Activated CD8-positive, alpha-beta T cell treated with anti-CD3 and anti-CD28 coated beads for 36 hours (primary cell): ENCODE data around the gene ARHGEF26. TPM values are rescaled to one million over a fixed set of nuclear protein-coding genes. Genes with fewer than 3 reads are reported as not detected.

Source experiments
- ATAC-seq: fragments of 200-7000 bp; cut with Tn5 transposase; one replicate; pipeline ENCODE4 v1.10.0; 2021; ENCODE audit warnings: mild to moderate bottlenecking, moderate library complexity
- CTCF ChIA-PET: fragments of 350-600 bp; sonication (Branson Sonifier 250); formaldehyde crosslinking; loops from one replicate; lab custom pipeline; 2021; ENCODE audit warnings: antibody characterized with exemption; lab: Charles Lee
- POLR2A ChIA-PET: fragments of 350-600 bp; sonication (Branson Sonifier 250); formaldehyde crosslinking; loops from one replicate; lab custom pipeline; 2021; ENCODE audit warnings: antibody characterized with exemption; lab: Charles Lee
- DNase-seq: peaks from one replicate; pipeline ENCODE4 v3.0.0-alpha.2; 2020
- H3K27ac Mint-ChIP-seq: one replicate; pipeline ENCODE4 v1.8.0; 2021; ENCODE audit warnings: mild to moderate bottlenecking, mixed read lengths
- H3K27me3 Mint-ChIP-seq: one replicate; pipeline ENCODE4 v1.8.0; 2021; ENCODE audit warnings: mixed read lengths
- H3K36me3 Mint-ChIP-seq: one replicate; pipeline ENCODE4 v1.8.0; 2021; ENCODE audit warnings: low read depth, mixed read lengths
- H3K4me1 Mint-ChIP-seq: one replicate; pipeline ENCODE4 v1.8.0; 2021; ENCODE audit warnings: low read depth, mixed read lengths
- H3K4me3 Mint-ChIP-seq: one replicate; pipeline ENCODE4 v1.8.0; 2021; ENCODE audit warnings: mild to moderate bottlenecking, moderate library complexity, mixed read lengths
- H3K9me3 Mint-ChIP-seq: one replicate; pipeline ENCODE4 v1.8.0; 2021; ENCODE audit warnings: mixed read lengths
- intact Hi-C: fragments of 100-400 bp; cut with micrococcal nuclease; formaldehyde crosslinking; loops from one replicate; pipeline ENCODE4 v1.10.0; 2022
- total RNA-seq, 2 experiments: library from RNA; stranded (reverse); gene quantifications; one replicate each; pipeline ENCODE4 v1.2.3, GENCODE V29; 2021
- TF ChIP-seq, protein P1 (sequence below): fragments of 200-600 bp; IDR thresholded peaks from one replicate; pipeline ENCODE4 v1.8.0; 2022; ENCODE audit warnings: antibody characterized with exemption, mild to moderate bottlenecking

ARHGEF26 gene
- total RNA-seq, 2 experiments from 2014 or later = not detected

GRCh38 chr3:154184582-154184981, 63.4 kb downstream of the ARHGEF26 start:
- CTCF ChIA-PET = no interaction called here
- no peaks in the 10 kb centered on the region for H3K36me3 Mint-ChIP-seq
- no peak overlapping the region for H3K4me3 Mint-ChIP-seq
- H3K27me3 Mint-ChIP-seq = peaks cover 8% of the 10 kb centered on the region
- intact Hi-C loops = no loop called here
- TF ChIP-seq, protein P1, sequence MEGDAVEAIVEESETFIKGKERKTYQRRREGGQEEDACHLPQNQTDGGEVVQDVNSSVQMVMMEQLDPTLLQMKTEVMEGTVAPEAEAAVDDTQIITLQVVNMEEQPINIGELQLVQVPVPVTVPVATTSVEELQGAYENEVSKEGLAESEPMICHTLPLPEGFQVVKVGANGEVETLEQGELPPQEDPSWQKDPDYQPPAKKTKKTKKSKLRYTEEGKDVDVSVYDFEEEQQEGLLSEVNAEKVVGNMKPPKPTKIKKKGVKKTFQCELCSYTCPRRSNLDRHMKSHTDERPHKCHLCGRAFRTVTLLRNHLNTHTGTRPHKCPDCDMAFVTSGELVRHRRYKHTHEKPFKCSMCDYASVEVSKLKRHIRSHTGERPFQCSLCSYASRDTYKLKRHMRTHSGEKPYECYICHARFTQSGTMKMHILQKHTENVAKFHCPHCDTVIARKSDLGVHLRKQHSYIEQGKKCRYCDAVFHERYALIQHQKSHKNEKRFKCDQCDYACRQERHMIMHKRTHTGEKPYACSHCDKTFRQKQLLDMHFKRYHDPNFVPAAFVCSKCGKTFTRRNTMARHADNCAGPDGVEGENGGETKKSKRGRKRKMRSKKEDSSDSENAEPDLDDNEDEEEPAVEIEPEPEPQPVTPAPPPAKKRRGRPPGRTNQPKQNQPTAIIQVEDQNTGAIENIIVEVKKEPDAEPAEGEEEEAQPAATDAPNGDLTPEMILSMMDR = no peak
- no peaks in the 10 kb centered on the region for H3K9me3 Mint-ChIP-seq
- H3K27ac Mint-ChIP-seq = no peak overlapping the region
- POLR2A ChIA-PET = no interaction called here
- DNase-seq (no peak), ATAC-seq (no peak)
- no peaks in the 10 kb centered on the region for H3K4me1 Mint-ChIP-seq

DNA sequence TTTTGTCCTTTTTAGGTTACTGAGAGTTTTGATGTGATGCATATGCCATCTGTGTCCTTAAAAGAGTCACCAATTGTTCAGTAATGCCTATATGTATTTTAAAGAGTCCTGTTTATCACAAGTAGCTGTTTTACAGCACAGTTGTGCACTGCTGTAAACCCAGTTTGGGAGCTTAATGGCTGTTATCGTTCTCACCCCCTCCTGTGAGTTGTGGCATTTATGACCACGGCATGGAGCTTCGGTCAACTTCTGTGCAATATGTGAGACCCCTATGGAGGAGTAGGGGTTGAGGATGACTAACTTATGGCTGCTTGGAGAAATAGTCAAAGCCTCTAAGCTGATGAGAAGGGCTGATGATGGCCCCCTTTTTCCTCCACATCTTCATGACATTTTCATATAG, 67.2 kb downstream of the ARHGEF26 start:
- no peaks in the 10 kb centered on the region for H3K36me3 Mint-ChIP-seq
- intact Hi-C loops = no loop called here
- peaks cover 11% of the 10 kb centered on the region for H3K27me3 Mint-ChIP-seq
- DNase-seq (no peak), ATAC-seq (no peak)
- H3K4me3 Mint-ChIP-seq = no peak overlapping the region
- no peaks in the 10 kb centered on the region for H3K4me1 Mint-ChIP-seq
- ChIA-PET POLR2A (no interaction called here), CTCF (no interaction called here)
- no peak overlapping the region for H3K27ac Mint-ChIP-seq
- TF ChIP-seq, protein P1 = no peak
- H3K9me3 Mint-ChIP-seq = no peaks in the 10 kb centered on the region

DNA sequence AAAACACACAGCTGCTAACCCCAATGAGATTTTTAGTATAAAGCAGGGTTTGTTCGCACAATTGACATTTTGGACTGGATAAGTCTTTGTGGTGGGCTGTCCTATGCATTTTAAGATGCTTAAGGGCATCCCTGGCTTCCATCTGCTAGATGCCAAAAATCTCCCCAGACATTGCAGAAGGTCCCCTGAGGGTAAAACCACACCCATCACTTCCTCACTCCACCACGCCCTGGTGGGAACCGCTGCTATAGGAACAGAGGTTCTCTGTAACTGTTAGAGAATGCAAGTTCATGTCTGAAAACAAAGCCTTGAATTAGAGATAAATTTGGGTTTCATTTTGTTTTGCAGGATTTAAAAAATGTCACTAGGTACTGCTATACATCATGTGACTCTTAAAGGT, 67.7 kb downstream of the ARHGEF26 start:
- intact Hi-C loops = no loop called here
- H3K4me1 Mint-ChIP-seq = no peaks in the 10 kb centered on the region
- DNase-seq = no peak
- H3K4me3 Mint-ChIP-seq = no peak overlapping the region
- TF ChIP-seq, protein P1 = no peak
- H3K36me3 Mint-ChIP-seq = no peaks in the 10 kb centered on the region
- ATAC-seq = no peak
- POLR2A ChIA-PET = no interaction called here
- peaks cover 11% of the 10 kb centered on the region for H3K27me3 Mint-ChIP-seq
- no peaks in the 10 kb centered on the region for H3K9me3 Mint-ChIP-seq
- H3K27ac Mint-ChIP-seq = no peak overlapping the region
- CTCF ChIA-PET = no interaction called here

DNA sequence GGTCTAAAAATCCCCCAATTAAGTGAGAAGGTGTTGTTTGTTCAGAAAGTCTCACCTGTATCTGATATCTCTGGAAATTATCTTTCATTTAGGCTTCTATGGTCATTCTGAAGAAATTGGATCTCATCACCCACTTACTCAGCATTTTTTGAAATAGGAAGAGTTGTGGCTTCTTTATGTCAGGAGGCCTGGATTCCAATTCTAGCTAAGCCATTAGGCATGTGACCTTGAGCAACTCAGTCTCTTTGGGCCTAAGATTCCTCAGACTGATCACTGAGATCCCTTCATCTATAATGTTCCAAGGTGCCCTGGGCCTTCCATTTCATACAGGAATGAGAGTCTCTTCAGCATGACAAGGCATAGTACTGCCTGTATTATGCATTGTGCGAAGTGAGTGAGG, 70.3 kb downstream of the ARHGEF26 start:
- intact Hi-C loops = no loop called here
- no peak overlapping the region for H3K4me3 Mint-ChIP-seq
- POLR2A ChIA-PET = no interaction called here
- ATAC-seq = no peak
- no peaks in the 10 kb centered on the region for H3K9me3 Mint-ChIP-seq
- H3K36me3 Mint-ChIP-seq = no peaks in the 10 kb centered on the region
- peaks cover 10% of the 10 kb centered on the region for H3K27me3 Mint-ChIP-seq
- no peak for DNase-seq
- TF ChIP-seq, protein P1 = no peak
- H3K4me1 Mint-ChIP-seq = no peaks in the 10 kb centered on the region
- CTCF ChIA-PET = no interaction called here
- no peak overlapping the region for H3K27ac Mint-ChIP-seq

- POLR2A ChIA-PET = no interaction called here
- no peak for DNase-seq
- Mint-ChIP-seq H3K27me3 (peaks cover 10% of the 10 kb centered on the region), H3K4me3 (no peak overlapping the region), H3K27ac (no peak overlapping the region), H3K9me3 (no peaks in the 10 kb centered on the region), H3K4me1 (no peaks in the 10 kb centered on the region), H3K36me3 (no peaks in the 10 kb centered on the region)
- CTCF ChIA-PET = no interaction called here
- intact Hi-C loops = no loop called here
- ATAC-seq = no peak
- TF ChIP-seq, protein P1 = no peak
Measured at GRCh38 chr3:154192225-154192624, 71.0 kb downstream of the ARHGEF26 start.
